ENCODE results near the gene ADAMTS12. TPM values are rescaled to one million over a fixed set of nuclear protein-coding genes. Genes with fewer than 3 reads are reported as not detected.

Gene ADAMTS12
- polyA plus RNA-seq, 3 donors: not detected

GRCh38 chr5:33537240-33537639 lies 354.6 kb downstream of the ADAMTS12 start:
- Mint-ChIP-seq H3K36me3 (no peaks in the 10 kb centered on the region), H3K27ac (no peak overlapping the region)

GRCh38 chr5:33536802-33537201 lies 355.0 kb downstream of the ADAMTS12 start:
- no peak for TF ChIP-seq CTCF (IDR thresholded peaks at IDR 0.05)
- peaks cover 15 to 30% of the 10 kb centered on the region in 2 donors for H3K9me3 ChIP-seq (replicated peaks in 1 of 2; ENCODE audit: control insufficient read depth in 1 of 2, insufficient read depth in 1 of 2, low read length in 2 of 2)
- H3K36me3 ChIP-seq (replicated peaks in 1 of 2; ENCODE audit: control insufficient read depth in 1 of 2, insufficient read depth in 2 of 2, low read length in 2 of 2): no peaks in the 10 kb centered on the region
- no peak overlapping the region for H3K27ac Mint-ChIP-seq
- H3K9ac ChIP-seq (ENCODE audit: insufficient read depth, low read length, poor library complexity, severe bottlenecking): no peak overlapping the region
- no peak overlapping the region for H3K4me2 ChIP-seq (replicated peaks; ENCODE audit: extremely low read depth, low read length, poor library complexity, severe bottlenecking)
- peaks cover 0 to 31% (median 15%) of the 10 kb centered on the region in 7 donors for H3K9me3 Mint-ChIP-seq
- no peak overlapping the region for H3K4me3 ChIP-seq (replicated peaks in 1 of 3; ENCODE audit: low read depth in 2 of 3, low read length in 3 of 3)
- no peaks in the 10 kb centered on the region for H3K4me1 ChIP-seq (ENCODE audit: control insufficient read depth in 1 of 2, insufficient read depth in 2 of 2, low read length in 2 of 2)
- no peak overlapping the region for H3K4me3 Mint-ChIP-seq
- H3K4me1 Mint-ChIP-seq: no peaks in the 10 kb centered on the region
- peaks cover 0 to 1% (median 1%) of the 10 kb centered on the region in 3 donors for H3K27me3 Mint-ChIP-seq (ENCODE audit: low read depth in 3 of 3)
- WGBS (ENCODE audit: insufficient coverage): no CpG with 5 or more reads among the region's 1 CpG
- no peak for DNase-seq
- no peaks in the 10 kb centered on the region for H3K27me3 ChIP-seq (ENCODE audit: control insufficient read depth in 2 of 2, insufficient read depth in 2 of 2, low read length in 2 of 2)
- intact Hi-C loops (cut with micrococcal nuclease): no loop called here
- H4K20me1 ChIP-seq (ENCODE audit: insufficient read depth, low read length): no peaks in the 10 kb centered on the region
- no peak overlapping the region for H2AFZ ChIP-seq (ENCODE audit: insufficient read depth, low read depth, low read length, poor library complexity, severe bottlenecking)
- no peaks in the 10 kb centered on the region for H3K79me2 ChIP-seq (ENCODE audit: insufficient read depth, low read length)
- no peak overlapping the region for H3K27ac ChIP-seq (ENCODE audit: low read depth in 1 of 2, low read length in 2 of 2)
- H3K36me3 Mint-ChIP-seq: no peaks in the 10 kb centered on the region

More at GRCh38 chr5:33537240-33537639, 354.6 kb downstream of the ADAMTS12 start:
- H3K9me3 Mint-ChIP-seq: peaks cover under 1 to 33% (median 15%) of the 10 kb centered on the region in 7 donors
- Histone ChIP-seq H3K27ac (ENCODE audit: low read depth in 1 of 2, low read length in 2 of 2) (no peak overlapping the region), H3K4me1 (ENCODE audit: control insufficient read depth in 1 of 2, insufficient read depth in 2 of 2, low read length in 2 of 2) (no peaks in the 10 kb centered on the region), H3K79me2 (ENCODE audit: insufficient read depth, low read length) (no peaks in the 10 kb centered on the region), H3K4me3 (replicated peaks in 1 of 3; ENCODE audit: low read depth in 2 of 3, low read length in 3 of 3) (no peak overlapping the region), H4K20me1 (ENCODE audit: insufficient read depth, low read length) (no peaks in the 10 kb centered on the region), H3K27me3 (ENCODE audit: control insufficient read depth in 2 of 2, insufficient read depth in 2 of 2, low read length in 2 of 2) (no peaks in the 10 kb centered on the region), H3K9me3 (replicated peaks in 1 of 2; ENCODE audit: control insufficient read depth in 1 of 2, insufficient read depth in 1 of 2, low read length in 2 of 2) (peaks cover 15 to 30% of the 10 kb centered on the region in 2 donors), H2AFZ (ENCODE audit: insufficient read depth, low read depth, low read length, poor library complexity, severe bottlenecking) (no peak overlapping the region), H3K36me3 (replicated peaks in 1 of 2; ENCODE audit: control insufficient read depth in 1 of 2, insufficient read depth in 2 of 2, low read length in 2 of 2) (no peaks in the 10 kb centered on the region), H3K4me2 (replicated peaks; ENCODE audit: extremely low read depth, low read length, poor library complexity, severe bottlenecking) (no peak overlapping the region), H3K9ac (ENCODE audit: insufficient read depth, low read length, poor library complexity, severe bottlenecking) (no peak overlapping the region)
- H3K4me3 Mint-ChIP-seq: no peak overlapping the region
- intact Hi-C loops (cut with micrococcal nuclease): no loop called here
- H3K27me3 Mint-ChIP-seq (ENCODE audit: low read depth in 3 of 3): peaks cover 0 to 1% (median 1%) of the 10 kb centered on the region in 3 donors
- WGBS (ENCODE audit: insufficient coverage): 100% methylated on average over 1 of the region's 1 CpG
- no peak for TF ChIP-seq CTCF (IDR thresholded peaks at IDR 0.05)
- DNase-seq: no peak
- H3K4me1 Mint-ChIP-seq: no peaks in the 10 kb centered on the region

Measured in CD14-positive monocyte (primary cell).